Activated gamma-delta T cell treated with anti-CD3 and anti-CD28 coated beads, Interleukin-2, amount 50 U/mL, for 16 hours (primary cell): ENCODE results near the gene TIMP2.

Experiments used
- DNase-seq: peaks from one replicate; pipeline ENCODE4 v3.0.0-alpha.2; 2020; ENCODE audit warnings: low read depth

TIMP2 gene

DNA sequence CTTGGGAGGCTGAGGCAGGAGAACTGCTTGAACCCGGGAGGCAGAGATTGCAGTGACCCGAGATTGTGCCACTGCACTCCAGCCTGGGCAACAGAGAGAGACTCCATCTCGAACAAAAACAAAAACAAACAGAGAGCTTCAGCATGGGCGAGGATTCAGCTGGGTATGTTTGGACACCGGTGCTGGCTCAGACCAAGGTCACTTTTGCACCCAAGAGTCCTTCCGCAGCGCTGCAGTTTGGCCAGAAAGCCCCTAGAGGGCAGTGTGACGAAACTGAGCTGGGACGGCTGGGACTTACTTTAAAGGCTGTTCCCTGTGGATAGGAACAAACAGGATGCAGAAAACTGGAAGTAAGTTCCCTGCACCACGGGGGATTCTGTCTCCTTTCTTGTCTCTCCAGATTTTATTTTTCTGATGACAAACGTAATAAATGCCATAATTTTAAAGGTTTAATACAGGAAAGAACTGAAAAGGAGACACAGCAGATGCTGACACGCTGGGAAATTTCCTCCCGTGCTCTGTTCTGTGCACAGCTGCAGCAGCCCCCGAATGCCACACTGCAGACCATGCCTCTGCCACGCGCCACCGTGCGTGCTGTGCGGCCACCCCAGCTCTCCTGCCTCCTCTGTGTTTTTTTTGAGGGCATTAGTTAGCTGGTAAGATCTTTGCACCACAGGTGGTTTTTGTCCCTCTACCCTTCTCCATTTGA lies 59.4 kb downstream of the TIMP2 start:
- peak; percentile 44 for DNase-seq

DNA sequence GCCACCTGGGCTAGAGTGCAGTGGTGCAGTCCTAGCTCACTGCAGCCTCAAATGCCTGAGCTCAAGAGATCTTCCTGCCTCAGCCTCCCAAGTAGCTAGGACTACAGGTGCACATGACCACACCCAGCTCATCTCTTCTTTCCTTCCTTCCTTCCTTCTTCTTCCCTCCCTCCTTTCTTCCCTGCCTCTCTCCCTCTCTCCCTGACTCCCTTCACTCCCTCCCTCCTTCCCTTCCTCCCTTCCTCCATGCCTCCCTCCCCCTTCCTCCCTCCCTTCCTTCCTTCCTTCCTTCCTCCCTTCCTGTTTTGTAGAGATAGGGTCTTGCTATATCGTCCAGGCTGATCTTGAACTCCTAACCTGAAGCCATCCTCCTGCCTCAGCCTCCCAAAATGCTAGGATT lies 61.1 kb downstream of the TIMP2 start:
- DNase-seq = no peak

DNA sequence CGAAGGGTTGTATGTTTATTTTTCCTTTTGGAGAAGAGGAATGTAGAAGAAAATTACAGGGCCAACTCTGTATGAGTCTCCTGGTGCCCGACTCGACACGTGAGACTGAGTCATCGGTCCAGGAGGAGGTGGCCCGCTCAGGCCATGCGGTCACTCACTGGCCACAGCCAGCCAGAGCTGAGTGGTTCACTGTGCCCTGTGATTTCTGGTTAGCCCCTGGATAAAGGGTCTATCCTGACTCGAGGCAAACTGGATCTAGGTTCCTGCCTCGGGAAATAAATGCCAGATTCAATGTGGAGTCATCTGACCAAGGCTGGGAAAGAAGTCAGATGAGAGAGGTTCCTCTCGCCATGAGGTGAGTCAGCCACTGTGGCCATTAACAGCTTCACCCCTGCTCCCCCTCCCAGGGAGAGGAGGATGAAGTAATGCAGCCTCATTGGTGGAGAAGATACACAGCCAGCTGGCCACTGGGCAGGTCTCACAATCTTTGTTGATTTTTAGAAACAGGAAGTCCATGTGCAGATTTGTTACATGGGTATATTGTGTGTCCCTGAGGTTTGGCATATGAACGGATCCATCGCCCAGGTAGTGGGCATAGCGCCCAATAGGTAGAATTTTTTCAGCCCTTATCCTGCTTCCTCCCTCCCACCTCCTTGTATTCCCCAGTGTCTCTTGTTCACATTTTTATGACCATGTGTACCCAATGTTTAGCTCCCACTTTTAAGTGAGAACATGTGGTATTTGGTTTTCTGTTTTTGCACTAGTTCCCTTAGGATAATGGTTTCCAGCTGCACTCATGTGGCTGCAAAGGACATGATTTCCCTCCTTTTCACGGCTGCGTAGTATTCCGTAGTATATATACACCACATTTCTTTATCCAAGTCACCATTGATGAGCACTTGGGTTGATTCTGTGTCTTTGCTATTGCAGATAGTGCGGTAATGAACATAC lies 62.8 kb downstream of the TIMP2 start:
- DNase-seq = no peak

DNA sequence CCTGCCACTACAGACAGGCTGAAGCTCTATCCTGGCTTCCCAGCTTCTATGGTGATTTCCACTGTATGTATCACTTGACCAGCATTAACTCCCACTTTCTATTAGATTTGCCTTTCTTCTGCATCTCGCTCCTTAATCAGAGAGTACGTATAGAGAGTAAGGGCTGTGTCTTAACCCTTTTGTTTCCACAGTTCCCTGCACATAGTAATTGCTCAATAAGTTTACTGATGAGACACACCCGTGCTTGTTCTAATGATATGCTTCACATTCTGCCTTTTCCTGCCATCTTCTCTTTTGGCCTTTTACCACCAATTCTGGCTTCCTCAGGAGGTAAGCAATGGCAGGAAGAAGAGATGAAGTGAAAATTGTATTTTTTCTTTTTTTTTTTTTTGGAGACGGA lies 64.0 kb downstream of the TIMP2 start:
- DNase-seq = no peak

DNA sequence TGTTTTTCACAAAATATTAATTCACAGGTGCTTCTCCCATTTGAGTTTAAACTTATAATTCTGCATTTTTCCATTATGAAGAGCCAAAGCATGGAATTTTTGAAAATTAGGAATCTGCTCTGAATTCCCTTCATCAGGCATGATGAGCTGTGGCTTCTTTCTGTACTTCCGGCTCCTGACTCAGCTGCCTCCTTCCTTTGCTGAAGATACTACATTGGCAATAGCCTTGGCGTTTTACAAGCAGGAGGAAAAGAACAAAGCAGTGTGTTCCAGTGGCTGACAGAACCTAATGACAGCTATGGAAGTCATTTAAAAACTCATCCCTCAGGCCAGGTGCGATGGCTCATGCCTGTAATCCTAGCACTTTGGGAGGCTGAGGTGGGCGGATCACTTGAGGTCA lies 66.1 kb downstream of the TIMP2 start:
- DNase-seq = no peak

DNA sequence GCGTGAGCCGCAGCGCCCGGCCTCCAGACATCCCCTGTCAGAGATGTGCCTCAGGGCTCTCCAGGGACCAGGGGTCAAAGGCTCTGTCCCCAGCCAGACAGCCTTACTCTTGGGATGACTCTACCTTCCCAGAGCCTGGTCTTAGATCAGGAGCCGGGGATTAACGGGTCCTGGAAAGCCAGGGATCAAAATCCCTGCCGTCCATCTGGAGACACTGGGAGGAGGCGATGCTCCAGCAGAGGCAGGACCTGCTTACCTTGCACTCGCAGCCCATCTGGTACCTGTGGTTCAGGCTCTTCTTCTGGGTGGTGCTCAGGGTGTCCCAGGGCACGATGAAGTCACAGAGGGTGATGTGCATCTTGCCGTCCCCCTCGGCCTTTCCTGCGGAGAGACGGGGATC lies 67.9 kb downstream of the TIMP2 start:
- no peak for DNase-seq

DNA sequence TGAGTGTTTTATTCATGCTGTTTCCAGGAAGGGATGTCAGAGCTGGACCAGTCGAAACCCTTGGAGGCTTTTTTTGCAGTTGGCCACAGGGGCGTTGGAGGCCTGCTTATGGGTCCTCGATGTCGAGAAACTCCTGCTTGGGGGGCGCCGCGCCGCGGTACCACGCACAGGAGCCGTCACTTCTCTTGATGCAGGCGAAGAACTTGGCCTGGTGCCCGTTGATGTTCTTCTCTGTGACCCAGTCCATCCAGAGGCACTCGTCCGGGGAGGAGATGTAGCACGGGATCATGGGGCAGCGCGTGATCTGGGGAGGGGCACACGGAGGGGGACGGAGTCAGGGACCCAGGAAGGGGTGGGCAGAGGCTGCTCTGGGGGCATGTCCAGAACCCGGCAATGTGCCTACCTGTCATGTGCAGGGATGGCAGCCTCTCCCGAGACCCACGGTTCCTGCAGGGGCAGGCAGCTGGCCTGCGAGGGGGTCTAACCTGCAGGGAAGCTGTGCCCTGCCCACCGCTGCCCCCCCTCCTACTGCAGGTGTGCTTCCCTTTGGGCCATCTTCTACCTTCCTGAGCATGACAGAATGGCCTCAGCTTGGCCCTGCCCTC lies 69.5 kb downstream of the TIMP2 start:
- no peak for DNase-seq

DNA sequence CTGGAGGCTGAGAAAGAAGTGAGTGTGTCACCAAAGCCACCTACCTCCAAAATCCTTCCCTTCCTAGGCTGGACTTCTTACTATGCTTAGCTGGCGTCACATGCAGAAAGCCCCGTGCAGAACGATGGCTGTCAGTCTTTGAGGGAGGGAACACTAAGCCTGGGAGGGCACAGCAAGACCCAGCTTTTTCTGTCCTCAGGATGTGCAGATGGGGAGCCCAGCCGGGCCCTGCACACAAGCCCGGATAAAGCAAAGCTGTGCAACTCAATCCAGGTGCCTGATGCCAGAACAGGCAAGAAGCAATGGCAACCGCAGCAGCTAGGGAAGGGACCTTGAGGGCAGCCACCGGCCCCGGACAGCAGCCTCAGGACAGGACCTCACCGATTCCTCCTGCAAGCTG lies 70.7 kb downstream of the TIMP2 start:
- no peak for DNase-seq

DNA sequence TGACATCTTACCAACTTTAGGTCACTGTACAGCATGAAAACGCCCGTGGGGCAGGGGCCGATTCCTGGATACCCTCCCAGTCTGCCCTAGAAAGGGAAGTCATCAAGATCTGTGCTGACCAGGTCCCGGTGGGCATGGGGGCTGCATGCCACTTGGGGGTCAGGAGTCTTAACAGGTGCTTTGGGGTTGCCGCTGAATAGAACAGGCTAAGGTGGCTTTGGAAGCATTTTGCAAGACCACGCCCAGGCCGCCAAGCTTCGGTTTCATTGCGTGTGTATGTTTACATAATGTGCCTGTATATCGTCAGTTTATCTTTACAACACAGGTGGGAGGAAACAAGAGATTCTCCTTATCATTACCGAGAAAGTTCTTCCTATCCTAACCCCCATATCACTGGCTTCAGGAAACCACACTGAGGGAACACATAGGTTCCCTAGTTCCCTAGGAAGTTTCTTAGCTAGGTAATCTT lies 71.2 kb downstream of the TIMP2 start:
- no peak for DNase-seq

DNA sequence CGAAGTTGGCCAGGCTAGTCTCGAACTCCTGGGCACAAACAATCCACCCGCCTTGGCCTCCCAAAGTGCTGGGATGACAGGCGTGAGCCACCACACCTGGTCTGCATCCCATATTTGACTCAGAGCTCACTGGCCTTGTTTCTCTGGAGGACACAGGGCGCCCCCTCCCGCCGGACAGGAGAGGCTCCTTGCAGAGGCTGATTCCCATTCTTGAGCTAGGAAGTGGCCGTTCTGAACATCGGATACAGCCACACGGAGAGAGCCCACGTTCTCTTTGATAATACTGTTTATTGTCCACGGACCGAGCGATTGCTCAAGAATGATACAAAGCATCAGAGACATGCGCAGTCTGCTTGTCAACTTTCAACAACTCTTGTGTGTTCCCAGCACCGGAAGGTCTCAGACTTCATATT lies 72.5 kb downstream of the TIMP2 start:
- DNase-seq = no peak

DNA sequence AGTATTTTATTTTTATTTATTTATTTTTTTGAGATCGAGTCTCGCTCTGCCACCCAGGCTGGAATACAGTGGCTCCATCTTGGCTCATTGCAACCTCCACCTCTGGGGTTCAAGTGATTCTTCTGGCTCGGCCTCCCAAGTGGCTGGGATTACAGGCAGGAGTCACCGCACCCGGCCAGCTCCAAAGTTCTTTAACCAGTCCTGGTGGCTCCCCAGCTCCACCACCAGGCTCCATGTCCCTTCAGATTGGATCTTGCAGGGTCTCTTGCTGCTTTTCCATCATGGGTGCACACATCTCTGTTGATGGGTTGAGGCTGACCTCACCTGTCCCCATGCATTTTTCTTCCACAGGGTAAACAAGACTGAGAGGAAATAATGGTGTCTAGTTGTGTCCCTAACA lies 76.2 kb downstream of the TIMP2 start:
- no peak for DNase-seq

DNA sequence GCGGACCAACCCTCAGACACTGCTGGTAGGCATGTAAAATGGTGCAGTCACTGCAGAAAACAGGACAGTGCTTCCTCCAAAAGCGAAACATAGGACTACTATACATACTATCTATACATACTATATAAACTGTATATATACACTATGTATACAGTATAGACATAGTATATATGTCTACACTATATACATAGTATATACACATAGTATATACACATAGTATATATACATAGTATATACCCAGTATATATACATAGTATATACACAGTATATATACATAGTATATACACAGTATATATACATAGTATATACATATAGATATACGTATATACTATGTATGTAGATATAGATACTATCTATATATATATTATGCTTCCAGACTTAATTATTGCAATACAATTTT lies 78.1 kb downstream of the TIMP2 start:
- DNase-seq = no peak

DNA sequence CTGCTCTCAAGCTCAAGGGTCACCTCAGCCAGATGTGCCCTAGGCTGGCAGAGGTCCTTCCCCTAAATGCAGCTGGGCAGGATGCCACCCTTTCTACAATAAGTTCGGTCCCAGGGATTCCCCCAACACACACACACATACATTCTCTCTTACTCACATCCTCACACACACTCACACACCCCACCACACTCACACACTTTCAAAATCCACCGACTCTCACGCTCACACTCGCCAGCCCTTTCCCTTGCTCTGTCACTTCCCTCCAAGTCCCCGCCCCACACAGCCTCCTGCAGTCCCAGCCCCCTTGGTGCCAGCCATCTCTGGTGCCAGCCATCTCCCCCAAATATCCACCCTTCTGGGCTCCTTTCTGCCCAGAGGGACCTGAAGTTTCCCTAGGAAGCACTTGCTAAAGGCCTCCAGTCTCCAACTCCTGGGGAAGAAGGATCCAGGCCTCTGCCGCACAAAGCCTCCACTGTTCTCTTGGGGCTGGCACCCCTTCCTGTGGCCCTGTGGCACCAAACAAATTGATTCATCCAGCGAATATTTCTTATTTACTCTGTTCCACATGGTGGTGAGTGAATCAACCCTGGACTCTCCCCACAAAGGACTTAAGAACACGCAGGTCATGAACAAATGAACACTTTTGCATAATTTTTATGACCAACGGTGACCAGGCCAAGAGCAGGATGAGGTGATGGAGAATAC lies 80.7 kb downstream of the TIMP2 start:
- no peak for DNase-seq

DNA sequence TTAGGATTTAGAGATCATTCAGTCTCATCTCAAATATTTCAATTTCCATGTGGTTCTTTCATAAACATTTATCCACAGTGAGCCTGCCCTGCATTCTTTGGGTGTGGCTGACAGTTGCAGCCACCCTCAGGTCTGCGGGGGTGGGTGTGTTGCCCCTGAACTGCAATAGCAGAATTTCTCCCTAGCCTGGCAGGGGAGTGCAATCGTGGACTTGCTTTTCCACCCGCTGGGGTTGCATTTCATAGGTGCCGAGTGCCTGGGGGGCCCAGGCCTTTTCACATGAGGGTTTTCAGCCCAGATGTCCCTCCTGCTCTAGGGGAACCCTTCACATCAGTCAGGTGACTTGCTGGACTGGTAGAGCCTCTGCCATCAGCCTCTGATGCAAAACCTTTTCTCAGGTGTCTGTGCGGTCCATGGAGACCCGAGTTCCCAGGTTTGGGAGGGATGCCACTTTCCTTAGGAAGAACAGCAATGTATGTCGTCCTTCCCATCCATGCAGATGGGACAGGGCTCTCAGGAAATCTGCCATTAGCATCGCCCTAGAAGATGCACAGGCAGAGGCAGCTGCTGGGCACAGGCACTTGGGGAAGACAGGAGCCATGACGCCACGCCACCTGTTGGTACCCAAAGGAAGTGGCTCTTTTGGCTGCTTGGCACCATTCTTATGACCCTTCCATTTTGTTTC lies 82.2 kb downstream of the TIMP2 start:
- DNase-seq = peak; percentile 37

DNA sequence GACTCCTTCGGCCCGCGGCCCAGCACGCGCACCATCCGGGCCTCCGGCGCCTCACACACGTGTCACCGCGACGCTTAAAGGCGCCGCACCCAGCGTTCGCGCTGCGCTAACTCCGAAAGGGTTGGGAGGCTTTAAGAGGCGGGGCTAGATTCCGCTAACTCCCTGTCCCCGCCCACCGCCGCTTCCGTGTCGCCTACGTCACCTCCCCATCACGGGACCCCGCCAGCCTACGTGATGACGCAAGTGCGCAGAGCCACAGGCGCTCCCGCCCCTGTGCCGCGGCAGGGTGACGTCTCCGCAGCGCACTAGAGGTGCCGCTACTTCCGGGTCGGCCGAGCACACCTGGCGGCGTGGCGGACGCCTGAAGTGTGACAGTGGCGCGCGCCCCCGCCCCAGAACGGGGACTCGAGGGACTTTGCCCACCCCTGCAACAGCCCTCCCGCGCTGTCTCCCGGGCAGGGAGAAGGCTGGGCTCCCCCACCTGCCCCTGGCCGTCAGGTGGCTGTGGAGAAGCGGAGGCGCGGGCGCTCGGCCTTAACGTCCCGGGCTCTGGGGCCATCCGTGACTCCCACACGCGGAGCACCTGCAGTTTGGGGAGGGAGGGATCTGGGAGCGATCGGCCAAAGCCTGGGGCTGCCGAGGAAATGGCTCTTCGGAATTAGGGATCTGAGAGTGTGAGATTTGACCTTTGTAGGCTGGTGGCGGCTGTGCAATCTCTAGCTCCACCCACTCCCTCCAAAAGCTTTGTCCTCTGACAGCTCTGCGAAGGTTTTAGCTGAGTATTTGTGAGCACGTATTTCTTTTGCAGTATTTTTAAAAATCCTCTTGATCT lies 84.2 kb downstream of the TIMP2 start, which contains the start of gene USP36:
TSS of gene USP36 (minus strand) at position 35 of the 832 bp plus-strand sequence. CDS start 4,451 bp downstream, outside the sequence.
- peak; percentile 100 for DNase-seq

DNA sequence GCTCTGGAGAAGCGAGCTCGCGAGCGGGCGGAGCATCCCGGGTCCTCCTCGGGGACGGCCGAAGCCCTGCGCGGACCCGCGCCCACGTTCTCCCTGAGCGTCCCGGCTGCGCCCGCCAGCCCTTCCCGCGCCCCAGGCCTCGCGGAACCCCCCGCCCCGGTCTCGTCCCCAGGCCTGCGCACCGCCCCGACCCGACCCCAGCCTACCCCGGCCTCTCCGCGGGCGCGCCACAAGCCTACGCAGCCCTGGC lies 84.7 kb downstream of the TIMP2 start:
- no peak for DNase-seq

DNA sequence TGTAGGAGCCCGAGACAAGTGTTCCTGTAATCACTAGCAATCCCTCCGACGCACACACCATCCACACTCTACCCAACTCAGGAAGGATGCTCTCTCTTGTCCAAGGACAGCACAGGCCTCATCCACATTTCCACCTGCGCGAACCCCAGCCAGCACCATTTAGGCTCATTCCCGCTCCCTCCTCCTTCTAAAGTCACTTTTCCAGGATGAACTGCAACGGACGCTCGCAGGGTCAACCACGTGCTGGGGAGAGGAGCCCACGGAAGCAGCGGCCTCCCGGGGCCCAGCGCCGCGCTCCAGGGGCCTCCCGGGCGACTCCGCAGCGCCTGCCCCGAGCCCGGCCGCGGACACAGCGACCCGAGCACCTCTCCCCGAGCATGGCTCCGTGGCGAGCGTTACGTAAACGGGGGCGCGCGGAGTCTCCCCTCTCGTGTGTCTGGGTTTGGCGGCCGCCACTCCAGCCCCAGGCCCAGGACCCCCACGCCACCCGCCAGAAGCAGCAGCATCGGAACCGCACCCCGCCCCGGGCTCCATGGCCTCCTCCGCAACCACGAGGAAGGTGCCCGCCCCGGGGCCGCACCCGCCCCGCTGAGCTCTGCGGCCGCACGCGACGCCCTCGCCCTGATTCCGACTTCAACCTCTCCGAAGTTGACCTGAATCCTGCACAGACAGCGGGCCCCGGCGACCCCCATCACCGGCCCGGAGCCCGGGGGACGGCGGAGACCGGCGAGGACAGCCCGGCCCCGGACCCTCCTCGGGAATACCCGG lies 85.2 kb downstream of the TIMP2 start:
- DNase-seq = peak; percentile 38

DNA sequence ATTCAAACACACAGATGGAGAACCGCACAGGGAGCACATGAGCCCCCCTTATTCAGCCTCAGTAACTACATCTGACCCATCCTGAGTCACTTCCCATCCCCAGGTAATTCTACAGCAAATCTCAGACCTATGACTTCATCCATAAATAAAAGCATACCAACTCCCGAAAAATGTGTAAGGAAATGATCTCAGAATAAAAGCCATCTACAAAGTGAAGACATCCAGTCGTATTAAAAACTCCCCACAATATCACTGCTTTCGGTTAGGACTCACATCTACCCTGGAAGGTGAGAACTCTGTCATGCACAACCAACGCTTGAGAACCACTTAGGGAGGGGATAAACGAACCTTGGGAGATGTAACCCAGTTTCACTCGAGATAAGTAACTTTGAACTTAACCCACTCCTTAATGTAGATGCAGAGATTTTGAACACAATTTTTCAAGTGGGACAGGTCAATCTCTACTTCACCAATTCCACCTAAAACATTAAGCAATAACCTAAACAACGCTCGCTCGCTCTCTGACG lies 85.9 kb downstream of the TIMP2 start:
- no peak for DNase-seq

DNA sequence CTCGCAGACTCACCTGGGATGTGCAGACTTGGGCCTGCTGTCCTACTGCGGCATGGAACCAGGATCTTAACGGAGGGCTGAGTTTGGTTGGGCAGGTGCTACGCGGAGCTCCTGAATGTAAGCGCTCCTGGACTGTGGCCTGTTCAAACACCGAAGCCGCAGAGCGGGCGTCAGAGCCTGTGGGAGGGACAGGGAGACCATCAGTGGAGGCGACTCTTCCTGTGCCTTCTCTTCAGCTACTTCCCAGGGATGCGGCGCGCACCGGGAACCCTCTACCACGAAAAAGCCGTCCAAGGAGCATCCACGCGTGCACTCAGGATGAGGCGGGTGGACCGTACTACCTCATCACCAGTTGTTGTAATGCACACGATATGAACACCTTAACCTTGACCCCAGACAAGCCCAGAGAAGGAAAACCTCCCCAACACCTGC lies 86.6 kb downstream of the TIMP2 start:
- no peak for DNase-seq
